HG03039 (cell line): ENCODE measurements around the gene TPRG1L.
A peak's percentile ranks its signal among the peaks of the same experiment; 100 is the strongest.

Experiments used
- ATAC-seq: cut with Tn5 transposase; IDR thresholded peaks from one replicate; pipeline ENCODE4 v1.9.1; 2021; ENCODE audit warnings: mild to moderate bottlenecking, moderate library complexity; ENCODE audit not compliant: unreplicated experiment

The TPRG1L gene

DNA sequence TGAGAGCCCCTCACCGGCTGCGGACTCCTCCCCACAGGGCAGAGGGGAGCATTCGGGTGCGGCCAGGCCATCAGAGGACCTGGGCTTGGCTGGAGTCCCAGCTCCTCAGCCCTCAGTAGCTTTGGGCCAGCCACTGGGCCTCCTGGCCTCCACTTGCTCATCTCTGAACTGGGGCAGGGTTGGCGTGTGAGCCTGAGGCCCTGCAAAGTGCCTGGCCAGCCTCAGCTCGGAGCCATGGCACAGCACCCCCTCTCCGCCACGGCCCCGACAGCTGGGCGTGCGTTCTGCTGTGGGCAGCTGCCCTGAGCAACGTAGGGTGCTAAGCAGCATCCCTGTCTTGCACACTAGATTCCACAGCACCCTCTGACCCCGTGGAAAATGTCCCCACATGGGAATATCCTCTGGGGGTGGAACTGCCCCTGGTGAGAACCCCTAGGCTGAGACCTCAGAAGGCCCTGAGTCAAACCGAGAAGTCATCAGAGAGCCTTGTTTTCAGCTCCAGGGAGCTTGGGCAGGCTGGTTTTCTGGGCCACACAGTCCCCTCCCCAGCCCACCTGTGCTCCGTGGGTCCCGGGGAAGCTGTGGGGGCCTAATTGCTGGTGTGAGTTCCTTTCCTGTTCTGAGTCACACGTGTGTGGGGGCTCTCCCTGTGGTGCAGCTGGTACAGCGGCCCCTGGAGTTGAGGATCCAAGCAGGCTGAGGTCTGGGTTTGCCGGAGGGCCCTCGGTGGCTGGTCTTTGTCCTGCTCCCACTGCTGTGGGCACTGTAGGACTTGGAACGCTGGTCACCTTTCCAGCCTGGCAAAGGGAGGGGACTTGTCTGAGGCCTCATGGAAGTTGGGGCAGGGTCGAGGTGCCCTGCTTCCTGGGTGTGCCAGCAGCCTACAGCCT, 52.0 kb downstream of the TPRG1L start:
- peak; percentile 45 for ATAC-seq

DNA sequence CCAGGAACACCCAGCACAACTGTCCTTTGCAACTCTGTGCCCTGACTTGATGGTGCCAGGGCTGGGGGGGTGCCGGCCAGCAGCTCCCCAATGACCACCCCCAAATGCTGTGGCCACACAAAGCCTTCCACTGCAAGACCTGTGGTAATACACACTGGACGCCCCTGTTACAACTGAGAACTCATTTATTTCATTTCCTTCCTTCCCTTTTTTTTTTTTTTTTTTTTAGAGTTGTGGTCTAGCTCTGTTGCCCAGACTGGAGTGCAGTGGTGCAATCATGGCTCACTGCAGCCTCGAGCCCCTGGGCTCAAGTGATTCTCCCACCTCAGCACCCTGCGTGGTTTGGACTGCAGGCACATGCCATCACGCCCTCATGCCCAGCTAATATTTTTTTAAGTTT, 52.7 kb downstream of the TPRG1L start:
- ATAC-seq = no peak

DNA sequence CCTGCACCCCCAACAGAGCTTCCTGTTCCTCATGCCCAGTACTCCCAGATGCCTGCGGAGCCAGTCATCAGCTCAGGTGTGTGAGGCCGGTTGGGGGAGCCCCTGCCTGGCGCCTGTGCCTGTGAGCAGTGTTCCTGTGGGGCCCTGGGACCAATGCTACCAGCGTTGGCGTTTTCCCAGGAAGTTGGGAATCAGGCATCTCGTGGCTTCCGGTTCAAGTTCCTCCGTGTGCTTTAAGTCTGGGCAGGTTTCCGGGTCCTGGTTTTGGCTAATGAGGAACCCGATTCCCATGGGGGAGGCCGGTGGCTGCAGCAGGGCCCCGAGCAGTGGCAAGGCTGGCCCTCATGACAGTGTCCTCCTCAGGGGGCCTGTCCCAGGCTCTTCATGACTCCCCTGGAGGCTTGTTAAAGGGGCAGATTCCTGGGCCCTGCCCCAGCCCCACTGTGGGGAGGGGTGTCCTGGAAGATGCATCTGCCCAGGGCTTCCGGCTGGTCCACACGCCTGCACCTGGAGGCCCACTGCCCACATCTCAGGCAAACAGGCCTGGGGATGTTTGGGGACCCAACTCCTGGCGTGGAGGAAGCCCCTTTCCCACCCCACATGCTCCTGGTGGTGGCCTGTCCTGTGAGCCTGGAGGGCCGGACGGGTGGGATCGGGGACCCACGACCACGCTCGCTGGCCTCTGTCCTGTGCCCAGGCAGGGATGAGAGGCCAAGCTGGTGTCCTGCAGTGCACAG, 53.7 kb downstream of the TPRG1L start:
- no peak for ATAC-seq

DNA sequence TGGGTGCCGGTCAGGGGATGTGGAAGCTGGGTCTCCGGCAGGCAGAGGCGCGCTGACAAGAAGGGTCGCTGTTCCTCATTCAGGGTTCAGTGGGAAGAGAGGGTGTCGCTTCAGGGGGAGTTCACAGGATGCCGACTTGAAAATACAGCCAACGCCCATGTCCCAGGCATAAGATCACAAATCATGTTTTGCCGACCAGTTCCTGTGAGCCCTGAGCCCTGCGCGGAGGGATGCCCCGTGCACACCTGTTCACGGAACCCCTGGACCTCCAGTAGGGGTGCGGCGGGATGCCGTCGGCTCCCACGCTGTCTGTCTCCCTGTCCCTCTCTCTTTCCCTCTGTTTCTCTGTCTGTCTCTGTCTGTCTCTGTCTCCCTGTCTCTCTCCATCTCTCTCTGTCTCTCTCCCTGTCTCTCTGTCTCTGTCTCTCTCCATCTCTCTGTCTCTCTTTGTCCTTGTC, 54.3 kb downstream of the TPRG1L start:
- no peak for ATAC-seq
